Embryonic facial prominence (tissue), 1 donor: ENCODE measurements around the gene ARHGEF12.

Experiments used
- DNase-seq: peaks from one replicate; pipeline ENCODE4 v3.0.0-alpha.2; 2016; ENCODE audit errors: extremely low spot score

ARHGEF12 gene, protein sequence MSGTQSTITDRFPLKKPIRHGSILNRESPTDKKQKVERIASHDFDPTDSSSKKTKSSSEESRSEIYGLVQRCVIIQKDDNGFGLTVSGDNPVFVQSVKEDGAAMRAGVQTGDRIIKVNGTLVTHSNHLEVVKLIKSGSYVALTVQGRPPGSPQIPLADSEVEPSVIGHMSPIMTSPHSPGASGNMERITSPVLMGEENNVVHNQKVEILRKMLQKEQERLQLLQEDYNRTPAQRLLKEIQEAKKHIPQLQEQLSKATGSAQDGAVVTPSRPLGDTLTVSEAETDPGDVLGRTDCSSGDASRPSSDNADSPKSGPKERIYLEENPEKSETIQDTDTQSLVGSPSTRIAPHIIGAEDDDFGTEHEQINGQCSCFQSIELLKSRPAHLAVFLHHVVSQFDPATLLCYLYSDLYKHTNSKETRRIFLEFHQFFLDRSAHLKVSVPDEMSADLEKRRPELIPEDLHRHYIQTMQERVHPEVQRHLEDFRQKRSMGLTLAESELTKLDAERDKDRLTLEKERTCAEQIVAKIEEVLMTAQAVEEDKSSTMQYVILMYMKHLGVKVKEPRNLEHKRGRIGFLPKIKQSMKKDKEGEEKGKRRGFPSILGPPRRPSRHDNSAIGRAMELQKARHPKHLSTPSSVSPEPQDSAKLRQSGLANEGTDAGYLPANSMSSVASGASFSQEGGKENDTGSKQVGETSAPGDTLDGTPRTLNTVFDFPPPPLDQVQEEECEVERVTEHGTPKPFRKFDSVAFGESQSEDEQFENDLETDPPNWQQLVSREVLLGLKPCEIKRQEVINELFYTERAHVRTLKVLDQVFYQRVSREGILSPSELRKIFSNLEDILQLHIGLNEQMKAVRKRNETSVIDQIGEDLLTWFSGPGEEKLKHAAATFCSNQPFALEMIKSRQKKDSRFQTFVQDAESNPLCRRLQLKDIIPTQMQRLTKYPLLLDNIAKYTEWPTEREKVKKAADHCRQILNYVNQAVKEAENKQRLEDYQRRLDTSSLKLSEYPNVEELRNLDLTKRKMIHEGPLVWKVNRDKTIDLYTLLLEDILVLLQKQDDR (N-terminal part only)

DNA sequence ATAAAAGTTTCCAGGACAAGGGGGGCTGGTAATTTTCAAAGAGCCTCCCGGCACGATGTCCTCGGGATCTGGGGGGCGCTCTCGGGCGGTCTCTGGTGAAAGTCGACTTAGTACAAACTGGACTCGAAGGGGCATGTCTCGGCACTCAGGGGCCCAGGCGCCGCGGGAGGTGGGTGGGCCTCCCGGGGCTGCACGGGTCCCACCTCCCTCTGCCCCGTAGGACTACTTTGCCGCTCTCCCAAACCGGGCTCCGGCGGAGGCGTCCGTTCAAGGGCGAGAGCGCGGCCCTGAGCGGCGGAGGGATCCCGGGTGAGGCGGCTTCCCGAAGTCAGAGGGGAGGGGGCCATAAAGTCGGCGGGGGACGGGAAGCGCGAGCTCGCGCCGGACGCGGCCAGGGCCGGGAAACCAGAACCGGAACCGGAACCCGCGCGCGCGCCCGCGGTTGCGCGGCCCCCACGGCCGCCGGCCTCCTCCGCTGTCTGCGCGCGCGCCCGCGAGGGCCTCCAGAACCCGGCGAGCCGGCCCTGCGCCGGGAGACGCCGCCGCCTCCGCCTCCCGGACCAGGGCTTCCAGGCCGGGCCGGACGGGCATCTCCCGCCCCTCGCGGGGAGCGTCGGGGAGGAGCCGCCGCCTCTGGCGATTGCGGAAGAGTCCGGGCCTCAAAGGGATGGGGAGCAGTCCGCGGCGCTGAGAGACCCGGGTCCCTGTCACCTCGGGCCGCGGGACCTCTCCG lies at the start of gene ARHGEF12:
Gene ARHGEF12 (plus strand): TSS at position 506 of the 733 bp plus-strand sequence. CDS start 831 bp downstream, outside the sequence.
- peak; percentile 91 for DNase-seq

DNA sequence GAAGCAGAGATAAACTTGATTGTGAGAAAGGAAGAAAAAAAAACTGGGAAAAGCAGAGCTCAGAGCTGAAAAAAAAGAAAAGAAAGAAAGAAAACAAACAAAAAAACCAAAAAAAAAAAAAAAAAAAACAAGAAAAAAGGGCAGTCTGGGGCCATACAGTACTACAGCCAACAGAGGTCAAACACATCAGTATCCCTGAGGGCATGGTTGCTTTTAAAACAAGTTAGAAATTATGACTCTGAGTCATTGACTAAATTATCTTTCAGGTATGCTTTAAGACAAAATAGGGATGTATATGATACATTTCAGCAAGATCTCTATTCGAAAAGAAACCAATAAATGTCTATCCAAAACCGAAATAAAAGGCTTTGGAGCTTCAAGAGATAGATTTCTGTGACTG lies 48.2 kb upstream of the ARHGEF12 start:
- no peak for DNase-seq

DNA sequence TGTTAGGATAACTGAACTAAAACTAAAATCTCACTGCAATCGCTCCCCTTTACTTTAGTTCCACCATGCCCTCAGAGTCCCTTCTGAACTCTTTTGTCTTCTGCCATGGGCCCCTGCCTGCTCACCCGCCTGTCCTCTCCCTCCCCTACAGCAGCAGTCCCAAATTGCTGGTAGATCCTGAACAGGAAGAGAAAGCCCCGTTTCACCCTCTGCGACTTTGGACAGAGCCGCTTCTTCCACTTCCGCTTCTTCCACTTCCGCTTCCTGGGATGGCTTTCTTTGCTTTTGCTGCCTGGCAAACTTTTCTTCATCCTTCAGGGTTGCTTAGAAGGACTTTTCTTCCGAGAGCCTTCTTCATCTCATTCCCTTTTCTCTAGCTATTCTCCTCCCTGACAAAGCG lies 46.8 kb upstream of the ARHGEF12 start:
- no peak for DNase-seq

DNA sequence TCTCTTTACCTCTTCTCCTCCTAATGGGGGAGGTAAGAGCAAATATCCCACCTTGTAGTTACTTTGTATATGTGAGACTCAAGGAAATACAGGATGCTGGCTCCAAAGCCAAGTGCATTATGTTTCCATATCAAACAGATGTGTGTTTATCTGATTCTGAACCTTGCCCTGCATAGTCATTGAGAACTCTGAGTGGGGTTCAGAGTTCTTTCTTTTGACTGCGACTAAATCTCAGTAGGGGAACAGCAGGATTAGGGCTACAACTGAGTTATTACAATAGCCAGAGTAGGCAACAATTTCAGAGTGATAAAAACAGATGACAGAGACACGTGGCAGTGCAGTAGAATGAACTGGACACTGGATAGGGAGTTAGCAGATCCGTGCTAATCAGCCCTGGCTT lies 45.3 kb upstream of the ARHGEF12 start:
- no peak for DNase-seq

DNA sequence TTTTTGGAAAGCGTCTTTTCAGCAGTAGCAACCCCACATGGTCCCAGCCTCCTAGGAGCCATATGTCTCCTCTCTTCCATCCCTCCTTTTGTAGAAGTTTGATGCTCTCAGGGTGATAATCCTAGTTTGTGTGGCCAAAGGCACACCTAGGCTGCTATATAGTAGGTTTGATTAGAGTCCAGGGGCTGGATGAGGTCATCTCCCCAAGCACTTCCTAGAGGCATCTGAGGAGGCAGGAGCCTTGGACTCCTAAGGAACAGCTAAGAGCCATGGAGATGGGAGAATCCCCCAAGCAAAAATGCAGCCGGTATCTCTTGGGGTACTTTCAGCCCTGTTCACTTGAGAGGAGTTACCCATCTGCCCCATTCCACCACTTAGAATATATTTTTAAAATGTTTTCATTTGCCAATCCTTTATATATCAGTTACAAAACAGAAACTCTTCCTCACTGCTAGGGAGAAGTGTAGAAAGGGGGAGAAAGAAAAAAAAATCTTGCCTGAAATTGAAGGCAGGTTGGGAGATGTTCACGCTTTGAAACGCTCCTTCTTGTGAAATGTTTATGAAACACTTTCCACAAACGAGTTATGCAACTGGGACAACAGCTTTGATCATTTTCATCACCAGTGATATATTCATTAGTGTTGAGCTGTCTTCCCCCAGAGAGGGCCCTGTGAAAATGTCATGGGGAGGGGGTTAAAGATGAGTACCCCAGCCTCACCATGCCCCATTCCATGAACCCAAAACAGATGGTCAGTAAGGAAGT lies 43.0 kb upstream of the ARHGEF12 start:
- DNase-seq, result no peak

DNA sequence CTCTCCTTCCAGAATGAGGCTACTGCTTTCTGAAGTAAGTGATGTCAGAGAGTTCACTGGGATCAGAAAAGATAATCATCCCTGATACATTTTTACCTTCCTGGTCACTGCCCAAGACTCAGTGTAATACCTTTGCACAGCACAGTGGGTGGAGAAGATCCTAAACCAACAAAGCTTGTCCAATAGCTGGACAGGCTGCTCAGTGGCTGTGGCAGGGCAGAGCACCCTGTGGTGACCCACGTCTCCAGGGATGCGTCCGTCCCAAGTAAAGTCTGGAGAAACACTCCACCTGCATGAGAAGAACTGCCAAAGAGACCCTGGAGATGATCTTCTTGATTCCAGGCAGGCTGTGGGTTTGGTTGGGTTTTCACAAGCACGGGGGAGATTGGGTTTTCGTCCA lies 42.1 kb upstream of the ARHGEF12 start:
- DNase-seq, result no peak

DNA sequence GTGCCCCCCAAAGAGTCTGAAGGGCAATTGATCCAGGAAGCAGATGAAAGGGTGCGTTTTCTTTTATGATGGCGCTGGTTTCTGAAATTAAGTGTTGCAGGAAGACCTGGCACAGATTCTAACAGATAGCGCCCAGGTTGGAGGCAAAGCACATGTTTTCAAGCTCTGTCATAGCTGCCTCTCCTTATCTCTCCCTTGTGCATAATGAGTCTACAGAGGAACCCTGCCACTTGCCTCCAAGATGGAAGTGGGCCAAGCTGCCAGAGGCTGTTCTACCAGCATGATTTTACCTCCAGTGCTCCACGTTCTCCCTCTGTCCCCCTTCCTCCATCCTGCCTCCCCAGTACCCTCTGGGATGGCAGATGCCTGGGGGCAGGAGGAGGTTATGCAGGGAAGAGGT lies 41.1 kb upstream of the ARHGEF12 start:
- no peak for DNase-seq

DNA sequence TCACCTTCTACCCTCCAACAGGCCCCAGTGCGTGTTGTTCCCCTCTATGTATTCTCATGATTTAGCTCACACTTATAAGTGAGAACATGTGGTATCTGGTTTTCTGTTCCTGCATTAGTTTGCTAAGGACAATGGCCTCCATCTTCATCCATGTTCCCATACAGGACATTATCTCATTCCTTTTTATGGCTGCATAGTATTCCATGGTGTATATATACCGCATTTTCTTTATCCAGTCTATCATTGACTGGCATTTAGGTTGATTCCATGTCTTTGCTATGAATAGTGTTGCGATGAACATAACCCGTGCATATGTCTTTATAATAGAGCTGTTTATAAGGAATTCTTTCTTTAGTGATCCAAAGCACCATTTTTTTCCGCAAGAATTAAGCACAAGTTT lies 39.7 kb upstream of the ARHGEF12 start:
- DNase-seq, result no peak

DNA sequence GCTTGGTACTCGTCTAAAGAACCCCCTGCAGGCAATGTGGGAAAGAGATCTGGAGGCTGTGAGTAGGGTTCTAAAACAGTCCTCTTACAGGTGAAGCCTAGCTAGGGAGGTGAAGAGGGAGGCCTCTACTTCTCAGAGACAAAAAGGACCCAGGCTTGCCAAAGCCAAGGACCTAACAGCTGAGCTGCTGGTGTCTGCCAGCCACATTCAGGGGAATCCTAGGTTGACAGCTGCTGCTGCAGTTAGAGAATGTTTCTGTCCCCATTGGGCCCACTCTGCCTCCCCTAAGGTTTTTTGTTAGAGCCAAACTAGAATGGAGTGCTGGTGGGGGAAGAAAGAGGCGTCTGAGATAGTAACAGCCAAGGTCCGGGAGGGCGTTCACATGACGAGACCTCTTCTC lies 37.8 kb upstream of the ARHGEF12 start:
- no peak for DNase-seq

DNA sequence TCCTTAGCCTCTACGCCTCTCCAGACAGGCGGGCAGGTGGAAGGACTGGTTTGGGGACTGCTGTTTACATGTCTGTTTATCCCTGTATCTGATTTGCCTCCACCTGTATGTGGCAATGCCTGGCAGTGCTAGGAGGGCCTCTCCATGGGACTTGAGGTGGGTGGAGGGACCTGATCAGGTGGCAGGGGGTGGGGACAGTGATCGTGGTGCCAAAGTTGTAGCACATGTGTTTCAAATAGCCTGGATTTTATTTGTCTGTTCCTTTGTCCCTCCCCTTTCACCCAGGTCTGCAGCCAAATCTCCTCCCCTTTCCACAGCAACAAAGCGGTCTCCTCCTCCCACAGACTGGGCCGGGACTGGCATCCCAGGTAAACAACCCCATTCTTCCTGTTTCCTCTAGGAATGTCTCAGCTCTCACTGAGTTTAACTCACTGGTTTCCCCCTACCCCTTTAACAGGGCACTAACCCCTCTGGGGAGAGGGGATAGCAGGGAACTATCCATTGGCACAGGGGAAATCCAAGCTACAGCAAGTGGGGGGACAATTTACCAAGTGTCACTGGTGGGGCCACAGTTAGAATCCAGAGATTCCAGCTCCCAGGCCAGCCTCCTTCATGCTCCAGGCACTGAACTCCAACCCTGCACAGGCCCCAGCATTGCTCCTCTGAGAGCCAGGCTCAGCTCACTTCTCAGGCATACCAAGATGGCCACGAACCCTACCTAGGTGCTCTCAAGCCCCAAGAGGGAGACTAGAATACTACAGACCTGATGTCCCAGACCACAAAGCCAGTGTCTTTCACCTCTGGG lies 34.0 kb upstream of the ARHGEF12 start:
- DNase-seq, result no peak

DNA sequence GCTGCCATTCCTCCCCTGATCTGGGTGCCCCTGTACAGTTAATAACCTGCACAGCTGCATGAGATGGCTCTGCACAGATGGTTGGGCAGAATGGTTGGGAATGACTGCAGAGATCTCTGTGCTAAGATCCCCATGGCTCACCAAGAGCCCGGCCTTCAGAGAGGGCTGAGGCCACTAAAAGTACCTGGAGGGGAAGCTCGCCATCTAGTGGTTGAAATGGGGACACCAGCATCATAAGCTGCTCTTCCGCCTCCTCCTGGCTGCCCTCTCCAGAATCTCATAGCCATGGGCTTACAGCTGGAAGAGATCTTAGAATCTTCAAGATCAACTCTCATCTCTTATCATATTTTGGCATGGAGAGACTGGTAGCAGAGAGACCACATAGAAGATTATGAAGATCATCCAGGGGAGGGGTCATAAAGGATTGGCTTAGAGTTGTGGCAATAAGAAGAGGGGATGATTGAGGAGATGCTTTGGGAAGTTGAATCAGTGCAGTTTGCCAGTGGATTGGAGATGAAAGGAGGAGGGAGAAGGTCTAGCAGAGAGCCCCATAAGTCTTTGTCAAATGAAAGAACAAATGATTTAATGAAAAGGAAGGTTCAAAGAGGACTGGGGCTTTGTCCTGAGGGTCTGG lies 33.1 kb upstream of the ARHGEF12 start:
- DNase-seq, result no peak

DNA sequence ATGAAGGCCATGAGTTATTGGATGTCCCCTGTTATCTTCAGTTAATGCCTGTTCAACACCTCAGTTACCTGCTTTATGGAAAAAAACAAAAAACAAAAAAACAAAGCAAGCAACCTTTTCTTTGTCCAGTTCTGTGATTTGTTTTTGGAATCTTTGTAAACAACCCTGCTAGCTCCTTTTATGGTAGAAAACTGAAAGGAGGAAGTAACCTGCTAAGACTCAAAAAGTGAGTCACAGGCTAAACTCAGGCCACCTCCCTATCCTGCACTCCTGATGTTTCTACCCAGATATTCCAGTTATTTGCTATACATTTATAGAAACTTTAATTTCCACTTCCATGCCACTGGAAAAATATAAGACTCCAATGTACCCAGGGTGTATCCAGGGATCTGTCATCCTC lies 31.7 kb upstream of the ARHGEF12 start:
- DNase-seq, result no peak

DNA sequence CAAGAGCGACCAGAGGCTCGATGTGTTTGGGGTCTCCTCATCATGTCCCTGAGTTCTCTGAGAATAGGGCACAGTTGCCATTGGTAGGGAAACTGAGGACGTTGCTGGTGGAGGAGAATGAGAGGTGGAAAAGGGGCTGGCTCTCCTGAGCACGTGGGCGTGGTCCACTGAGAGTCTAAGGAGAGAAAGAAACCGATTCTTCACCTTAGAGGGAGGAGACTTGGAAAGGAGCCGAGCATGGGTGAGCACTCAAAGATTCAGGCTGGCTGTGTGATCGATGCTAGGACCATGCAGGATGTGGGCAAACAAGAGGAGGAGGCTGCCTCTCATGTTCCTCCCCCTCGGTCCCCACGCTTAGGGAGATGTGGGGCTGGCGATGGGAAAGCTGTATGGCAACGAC lies 30.9 kb upstream of the ARHGEF12 start:
- DNase-seq, result no peak

DNA sequence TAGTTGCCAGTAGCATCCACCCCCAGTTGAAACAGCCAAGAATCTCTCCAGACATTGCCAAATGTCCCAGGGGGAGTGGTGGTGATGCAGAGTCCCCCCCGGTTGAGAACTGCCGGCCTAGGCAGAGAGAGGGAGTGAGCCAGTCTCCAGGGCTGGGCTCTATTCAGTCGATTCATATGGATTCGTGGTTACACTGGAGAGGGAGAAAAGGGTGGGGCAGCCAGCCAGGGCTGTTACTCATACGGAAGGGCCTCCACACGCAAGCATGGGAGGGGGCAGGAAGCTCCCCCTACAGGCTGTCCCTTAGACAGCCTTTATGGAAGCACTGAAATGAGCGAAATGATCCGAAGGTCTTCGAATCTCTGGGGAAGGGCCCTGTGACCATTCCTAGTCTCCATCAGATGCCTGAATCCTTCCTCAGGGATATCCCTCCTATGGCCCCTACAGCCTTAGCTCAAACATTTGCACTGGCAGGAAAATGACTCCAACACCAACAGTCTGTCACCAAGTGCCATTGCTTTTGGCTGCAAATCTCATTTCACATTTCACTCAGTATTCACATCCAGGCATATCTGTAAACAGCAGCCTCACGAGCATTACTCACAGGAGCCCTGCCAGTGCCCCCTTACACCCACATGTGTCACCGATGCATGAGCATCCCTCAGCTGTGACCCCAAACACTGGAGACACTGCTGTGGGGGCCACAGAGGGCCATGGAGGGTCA lies 29.5 kb upstream of the ARHGEF12 start:
- no peak for DNase-seq

DNA sequence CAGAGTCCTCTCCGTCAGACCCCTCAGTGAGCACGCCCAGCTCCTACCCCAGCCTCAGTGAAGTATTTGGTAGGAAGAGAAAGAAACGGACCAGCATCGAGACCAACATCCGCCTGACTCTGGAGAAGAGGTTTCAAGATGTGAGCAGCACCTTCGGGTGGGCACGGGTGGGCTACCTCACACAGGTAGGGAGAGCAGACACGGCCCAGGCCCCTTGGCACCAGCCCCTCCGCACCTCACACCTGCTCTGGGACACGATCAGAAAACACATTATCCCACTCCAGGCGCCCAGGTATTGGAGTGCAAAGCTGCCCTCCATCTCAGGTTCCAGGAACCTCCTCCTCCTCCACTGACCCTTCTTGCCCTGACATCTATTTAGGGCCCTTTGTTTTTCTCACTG lies 28.7 kb upstream of the ARHGEF12 start:
- no peak for DNase-seq

DNA sequence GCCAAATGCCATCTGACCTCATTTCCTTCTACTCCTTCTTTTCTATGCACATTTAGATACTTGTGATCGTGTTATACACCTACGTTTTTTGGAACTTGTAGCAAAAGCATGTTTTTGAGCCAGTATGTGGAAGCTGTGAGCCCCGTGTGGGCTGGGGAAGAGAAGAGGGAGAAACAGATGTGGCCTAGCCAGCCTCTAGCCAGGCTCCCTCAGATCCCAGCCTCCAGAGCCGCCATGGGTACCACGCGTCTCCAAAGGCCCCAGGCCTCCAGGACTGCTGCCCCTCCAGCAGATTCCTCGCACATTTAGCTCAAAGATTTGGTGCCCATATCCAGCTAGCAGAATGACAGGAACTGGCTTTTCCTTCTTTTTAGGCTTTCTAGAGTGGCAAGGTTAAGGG lies 28.1 kb upstream of the ARHGEF12 start:
- no peak for DNase-seq

DNA sequence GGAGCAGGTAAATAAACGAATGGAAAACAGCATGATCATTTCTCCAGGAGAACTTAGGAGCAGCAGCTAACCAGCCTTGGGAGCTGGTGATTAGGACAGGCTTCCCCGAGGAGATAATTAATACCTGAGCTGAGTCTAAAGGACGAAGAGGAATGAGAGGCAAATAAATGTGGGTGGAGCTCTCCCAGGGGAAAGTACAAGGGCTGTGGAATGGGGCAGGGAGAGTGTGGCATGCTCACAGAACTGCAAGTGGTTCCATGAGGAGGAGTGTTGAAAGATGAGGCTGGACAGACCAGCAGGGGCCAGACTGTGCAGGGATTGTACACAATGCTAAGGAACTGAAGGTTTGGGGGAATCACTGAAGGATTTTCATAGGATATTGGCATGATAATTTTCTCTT lies 25.3 kb upstream of the ARHGEF12 start:
- DNase-seq, result no peak

DNA sequence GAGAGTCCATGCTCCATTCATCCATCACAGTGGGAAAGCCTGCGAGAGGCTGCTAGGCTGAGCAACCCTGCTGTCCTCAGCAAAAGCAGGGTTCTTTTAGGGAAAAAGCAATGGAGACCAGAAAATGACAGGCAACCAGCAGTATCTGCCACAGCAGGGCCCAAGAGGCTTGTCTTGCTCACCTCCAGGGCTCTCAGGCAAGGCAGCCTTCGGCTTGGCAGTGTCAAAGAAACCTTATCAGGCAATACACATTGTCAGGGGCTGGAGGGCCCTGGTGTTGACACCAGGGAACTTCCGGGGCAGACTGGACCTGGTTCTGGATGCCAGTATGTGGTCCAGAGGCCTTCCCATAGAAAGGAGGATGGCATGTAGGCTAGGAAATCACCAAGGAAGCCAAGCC lies 21.4 kb upstream of the ARHGEF12 start:
- no peak for DNase-seq
